8988T (cell line): ENCODE measurements around the gene GAMT.
"Not testable (repeated sequence)": the region's sequence is repeated elsewhere in the genome, so short reads cannot be mapped to it uniquely, and the experiment has no call there.

Source experiments
- DNase-seq: peaks from one replicate; pipeline ENCODE4 v3.0.0; 2011

Gene GAMT

DNA sequence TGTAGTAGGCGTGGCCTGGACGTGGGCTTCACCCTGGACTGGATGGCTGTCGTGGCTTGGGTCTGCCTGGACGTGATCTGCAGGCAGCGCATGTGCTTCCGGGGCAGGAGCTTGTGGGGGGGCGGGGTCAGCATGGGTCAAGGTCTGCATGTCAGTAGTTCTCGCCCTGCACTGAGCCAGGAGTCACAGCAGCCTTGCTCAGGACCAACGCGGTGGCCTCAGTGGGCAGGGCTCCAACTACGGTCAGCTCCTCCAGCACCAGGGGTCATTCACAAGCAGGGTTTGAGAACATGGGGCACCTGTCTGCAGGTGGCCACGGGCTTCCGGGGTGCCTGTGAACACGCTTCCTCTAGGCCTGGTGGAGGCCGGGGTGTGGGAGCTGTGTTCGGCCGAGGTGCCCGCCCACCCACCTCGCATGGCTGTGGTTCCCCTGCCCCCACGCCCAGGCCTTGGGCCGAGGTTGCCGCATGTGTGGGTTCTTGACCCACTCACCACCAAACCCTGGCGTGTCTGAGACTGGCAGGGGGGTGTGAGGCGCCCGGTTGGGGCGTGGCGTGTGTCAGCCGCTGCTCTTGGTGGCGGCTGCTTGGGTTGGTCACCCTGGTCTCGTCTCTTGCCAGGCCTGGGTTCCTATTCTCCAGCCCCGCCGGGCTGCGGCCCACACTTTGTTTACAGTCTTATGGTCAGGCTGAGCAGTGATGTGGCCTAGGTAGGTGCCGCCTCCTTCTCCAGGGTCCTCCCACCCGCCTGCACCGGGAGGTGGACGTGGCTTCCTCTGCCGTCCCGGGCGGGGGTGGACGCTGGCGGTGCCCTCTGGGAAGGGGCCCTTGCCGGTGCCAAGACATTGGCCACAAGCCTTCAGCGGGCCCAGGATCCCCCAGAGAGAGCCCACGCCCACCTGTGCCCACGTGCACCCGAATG lies 32.0 kb upstream of the GAMT start:
- no peak for DNase-seq

DNA sequence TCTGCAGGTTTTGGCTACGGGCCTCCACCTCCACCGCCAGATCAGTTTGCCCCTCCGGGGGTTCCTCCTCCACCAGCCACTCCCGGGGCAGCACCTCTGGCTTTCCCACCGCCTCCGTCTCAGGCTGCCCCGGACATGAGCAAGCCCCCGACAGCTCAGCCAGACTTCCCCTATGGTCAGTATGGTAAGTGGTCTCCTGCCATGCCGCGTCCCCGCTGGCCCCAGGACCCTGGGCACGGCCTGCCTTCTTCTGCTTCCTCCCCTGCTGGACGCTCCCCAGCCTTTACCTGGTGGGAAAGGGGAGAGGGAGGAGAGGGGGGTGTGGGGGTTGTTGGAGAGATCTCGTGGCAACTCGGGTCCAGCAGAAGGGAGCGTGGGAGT lies 31.2 kb upstream of the GAMT start:
- no peak for DNase-seq

DNA sequence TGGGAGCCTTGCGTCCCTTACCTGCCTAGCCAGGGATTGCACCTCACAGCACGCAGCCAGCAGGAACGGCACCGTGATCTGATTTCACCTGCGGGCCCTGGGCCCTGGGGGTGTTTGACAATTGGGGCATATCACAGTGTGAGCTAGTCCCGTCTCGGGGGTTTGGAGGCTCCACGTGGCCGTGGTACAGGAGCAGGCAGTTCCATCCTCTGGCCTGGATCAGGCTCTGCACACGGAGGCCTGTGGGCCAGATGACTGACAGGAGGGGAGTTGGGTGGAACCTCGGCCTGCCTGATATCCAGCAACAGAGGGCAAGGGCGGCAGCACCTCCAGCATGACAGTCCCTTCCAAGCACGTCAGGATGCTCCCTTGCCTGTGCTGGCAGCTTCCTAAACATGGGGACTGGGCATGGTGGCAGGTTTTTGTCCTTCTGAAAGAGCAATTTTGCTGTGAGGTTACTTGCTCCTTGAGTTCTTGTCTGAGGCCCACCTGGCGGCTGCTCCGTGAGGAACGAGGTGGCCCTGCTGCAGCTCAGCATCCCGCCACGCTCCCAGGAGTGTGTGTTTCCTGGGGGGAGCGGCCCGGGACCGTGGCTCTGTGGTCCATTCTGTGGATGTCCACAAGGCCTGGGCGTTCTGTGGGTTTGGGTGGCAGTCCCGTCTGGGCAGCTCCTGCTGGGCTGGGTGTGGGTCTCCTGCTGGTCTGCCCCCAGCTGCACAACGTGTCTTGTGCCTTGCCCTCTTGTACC lies 30.6 kb upstream of the GAMT start:
- no peak for DNase-seq

DNA sequence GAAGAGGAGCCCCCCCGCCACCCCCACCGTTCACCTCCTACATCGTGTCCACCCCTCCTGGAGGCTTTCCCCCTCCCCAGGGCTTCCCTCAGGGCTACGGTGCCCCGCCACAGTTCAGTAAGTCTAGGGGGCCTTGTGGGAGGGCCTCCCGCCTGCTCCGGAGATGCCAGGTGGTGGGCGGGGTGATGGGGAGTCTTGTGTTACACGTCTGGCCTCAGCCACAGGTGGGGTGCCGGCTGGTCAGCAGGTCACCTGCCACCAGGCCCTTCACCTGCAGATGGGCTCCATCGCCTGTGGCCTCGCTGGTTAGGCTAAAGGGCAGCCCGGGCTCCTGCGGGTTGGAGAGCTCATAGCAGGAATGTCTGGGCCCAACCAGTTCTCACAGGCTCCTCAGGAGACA lies 28.9 kb upstream of the GAMT start:
- DNase-seq: no peak

DNA sequence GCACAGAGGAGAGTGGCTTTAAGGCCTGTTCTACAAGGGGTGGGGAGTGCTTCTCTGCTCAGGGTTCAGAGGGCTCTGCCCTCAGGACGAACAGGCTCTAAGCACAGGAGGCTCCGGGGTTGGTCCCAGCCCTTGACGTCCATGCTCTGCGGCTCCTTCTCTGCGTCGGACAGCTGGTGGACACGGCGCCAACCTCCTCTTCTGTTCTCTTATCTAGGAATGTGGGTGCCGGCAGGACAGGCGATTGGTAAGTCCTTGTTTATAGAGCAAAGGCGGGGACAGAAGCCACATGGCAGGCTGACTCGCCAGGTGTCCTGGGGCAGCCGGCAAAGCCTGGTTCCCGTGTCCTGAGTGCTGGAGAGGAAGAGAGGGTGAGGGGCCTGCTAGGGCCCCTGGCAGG lies 28.4 kb upstream of the GAMT start:
- no peak for DNase-seq

DNA sequence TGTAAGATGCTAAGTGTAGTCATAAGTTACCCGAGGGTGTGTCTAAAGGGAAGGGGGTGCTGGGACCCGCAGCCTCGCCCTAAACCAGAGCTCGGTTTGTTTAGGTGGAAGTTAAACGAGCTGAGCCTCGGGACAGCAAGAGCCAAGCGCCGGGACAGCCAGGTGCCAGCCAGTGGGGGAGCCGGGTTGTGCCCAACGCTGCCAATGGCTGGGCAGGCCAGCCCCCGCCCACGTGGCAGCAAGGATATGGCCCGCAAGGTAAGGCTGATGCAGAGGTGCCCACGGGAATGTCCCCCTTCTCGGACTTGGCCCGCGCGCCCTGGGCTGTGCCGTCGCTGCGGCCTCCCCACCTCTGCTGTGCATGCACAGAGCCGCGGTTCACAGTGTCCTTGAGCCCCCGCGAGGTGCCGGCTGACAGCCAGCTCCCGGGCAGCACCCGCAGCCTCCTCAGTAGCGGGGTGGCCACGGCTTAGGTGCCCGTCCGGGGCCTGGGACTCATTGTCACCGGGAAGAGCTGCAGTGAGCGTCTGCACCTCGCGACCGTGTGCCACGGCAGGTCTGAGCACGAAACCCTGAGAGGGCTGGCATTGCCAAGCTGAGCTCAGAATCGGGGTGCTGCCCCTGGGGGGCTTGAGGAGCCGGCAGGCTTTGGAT lies 27.5 kb upstream of the GAMT start:
- no peak for DNase-seq

DNA sequence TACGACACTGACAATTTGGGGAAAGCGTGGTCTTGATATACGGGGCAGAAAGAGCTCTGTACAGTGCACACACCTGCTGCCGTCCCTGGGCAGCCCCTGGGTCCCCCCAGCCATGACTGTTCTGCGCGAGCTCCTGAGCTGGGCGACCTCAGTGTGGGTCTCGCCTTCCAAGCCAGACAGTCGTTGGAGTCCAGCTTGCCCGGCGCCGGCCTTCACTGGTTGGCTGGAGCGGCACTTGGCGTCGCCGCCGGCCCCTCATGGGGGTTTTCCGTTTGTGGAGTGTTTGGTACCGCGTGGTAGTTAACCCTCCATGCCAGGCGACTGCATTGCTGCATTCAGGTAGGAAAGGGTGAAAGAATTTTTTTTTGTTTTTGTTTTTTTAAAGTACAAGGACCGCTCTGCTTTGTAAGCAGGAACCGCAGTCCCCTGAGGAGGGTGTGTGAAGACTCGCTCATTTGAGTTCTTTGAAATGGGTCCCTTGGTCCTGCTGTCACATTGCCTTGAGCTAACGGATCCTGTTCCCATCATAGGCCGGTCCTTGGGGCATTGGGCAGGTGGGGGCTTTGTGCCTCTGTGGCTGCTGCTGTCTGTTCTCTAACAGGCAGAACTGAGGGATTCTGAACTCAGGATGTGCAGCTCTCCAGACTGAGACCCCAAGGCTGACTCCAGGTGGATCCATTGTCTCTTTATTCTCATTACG lies 26.0 kb upstream of the GAMT start:
- no peak for DNase-seq

DNA sequence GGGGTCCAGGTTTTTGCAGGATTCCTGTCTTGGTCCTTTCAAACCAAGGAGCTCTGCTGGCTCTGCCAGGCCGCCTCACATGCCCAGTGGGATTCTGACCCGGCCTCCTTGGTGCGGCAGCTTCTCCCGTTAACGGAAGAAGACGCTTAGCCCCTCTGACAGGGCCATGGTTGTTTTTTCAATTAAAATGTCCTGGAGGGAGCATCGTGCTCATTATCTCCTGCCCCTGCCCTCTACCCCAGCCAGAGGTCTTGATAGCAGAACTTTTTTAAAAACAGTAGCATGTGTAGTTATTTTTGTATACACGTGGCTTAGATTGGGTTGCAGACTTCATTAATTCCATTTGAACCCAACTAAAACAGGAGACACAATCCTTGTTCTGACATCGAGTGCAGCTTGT lies 25.4 kb upstream of the GAMT start:
- no peak for DNase-seq

DNA sequence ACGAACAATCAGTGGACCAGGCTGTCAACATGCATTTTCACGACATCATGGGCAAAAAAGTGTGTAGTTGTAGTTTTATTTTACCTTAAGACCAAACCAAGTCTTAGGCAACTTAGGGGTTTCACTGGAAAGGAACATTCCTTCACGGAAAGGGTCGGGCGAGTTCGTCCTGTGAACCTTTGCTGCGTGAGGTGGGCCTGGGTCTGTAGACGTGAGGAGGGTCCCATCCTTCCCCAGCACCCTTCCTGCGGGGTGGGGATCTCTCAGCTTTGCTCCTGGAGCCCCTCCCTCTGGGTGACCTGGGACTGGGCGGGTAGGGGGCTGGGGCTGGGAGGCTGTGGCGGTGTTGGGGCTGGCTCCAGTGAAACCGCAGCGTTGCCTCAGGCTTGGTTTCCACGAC lies 24.6 kb upstream of the GAMT start:
- DNase-seq: no peak

DNA sequence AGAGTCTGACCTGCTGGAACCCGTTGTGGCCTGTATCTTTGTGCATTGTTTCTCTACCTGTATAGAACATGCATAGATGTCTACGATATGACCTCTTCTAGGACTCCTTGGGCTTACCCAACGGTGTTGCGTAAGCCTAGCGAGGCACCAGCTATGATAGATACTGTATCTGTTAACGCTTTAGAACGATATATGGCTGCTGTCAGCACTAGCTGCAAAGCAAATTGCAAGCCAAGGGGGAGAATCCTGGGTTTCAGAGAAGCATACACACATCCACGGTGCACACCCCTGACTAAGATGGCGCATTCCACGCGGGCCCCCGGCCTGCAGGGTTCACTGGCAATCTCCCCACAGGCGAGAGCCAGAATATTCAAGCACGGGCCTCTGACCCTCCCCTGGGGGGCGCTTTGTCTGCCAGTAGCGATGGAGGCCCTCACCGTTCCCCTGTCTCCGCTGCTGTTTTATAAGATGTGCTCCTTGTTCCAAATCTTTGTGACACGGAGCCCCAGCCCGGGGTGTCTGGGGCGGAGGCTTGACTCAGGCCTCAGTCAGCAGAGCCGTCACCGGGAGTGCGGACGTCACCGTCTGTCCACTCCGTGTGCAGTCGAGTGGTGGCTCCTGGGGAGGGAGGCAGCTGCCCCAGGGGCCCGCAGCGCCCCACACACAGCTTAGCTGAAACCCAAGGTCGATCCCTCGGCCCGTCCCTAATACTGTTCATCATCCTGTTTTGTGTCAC lies 23.9 kb upstream of the GAMT start:
- DNase-seq: no peak

DNA sequence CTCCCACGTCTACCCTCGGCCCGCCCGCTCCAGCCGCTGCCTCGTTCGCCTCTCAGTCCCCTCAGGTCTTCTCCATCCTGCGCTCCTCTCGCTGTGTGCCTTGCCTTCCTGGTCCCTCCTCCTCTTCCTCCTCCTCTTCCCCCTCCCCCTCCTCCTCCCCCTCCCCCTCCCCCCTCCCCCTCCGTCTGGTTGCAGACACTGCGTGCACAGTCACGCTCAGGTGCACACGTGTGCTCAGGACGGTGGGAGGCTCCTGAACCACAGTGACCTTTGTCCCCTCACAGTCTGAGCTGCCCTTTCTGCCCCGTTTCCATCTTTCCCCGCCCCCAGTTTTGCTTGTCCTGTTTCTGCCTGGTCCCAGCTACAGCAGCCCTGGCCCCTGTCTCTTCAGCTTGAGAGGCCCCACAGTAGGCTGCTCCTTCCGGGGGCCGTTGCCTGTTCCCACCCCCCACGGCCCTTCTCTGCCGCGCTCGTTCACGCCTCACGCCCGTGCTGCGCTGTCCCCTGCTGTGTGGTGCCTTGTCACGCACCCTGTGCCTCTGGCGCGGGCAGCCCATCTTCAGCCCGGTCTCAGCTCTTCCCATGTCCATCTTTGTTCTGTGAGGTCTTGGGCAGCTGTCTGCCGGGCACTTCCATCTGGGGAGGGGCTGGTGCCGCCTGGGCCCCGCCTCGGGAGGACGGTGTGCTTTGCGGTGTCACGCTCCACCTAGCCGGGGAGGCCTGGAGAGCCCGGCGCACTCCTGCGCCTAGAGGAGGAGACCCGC lies 23.0 kb upstream of the GAMT start:
- DNase-seq: no peak

DNA sequence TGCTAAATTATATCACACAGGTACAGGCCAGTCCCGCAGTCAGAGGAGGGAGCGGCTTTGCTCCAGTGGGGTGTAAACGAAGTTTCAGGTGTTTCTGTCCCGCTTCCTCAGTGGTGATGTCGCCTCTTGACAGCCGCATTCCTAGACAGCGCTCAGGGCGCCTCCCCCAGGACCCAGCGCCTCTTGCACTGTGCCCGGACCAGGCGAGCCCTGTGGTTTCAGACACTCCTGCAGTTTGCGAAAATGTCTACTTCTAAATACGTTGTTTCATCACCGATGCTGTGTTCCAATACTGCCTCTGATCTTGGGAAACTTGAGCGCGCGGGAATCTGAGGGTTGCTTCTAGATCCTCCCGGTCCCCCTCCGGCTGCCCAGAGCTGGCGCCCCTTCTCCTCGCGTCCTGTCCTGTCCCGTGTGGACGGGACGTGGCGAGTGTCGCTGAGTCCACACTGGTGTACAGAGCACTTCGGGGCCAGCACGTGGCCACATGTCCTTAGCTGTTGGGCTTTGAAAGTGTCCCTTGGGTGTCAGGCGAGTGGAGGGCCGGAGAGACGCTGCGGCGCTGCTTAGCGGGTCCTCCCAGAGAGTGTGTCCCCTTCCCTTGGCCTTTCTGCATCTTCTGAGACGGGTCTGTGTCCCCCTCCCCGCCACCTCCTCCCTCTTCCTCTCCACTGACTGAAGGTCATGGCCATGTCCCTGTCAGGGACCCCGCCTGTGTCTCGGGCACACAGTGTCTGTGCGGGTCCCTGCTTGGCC lies 22.3 kb upstream of the GAMT start:
- no peak for DNase-seq

DNA sequence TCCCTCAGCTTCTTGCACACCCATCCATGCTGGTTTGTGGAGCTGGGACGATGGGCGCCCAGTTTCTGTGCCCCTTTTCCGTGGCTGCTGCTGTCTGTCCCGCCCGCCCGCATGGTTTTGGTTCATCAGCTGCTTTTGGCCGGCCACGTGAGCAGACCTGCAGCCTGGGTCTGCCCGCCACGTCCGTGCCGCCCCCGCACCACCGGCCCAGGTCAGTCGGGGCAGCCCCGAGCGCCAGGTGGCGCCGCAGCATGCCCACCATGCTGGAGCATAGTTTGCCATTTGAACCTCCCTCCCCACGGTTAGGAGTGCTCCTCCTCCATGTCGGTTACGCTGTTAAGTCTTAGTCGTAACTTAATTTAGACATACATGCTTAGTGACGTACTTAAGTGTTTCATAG lies 21.6 kb upstream of the GAMT start:
- no peak for DNase-seq

DNA sequence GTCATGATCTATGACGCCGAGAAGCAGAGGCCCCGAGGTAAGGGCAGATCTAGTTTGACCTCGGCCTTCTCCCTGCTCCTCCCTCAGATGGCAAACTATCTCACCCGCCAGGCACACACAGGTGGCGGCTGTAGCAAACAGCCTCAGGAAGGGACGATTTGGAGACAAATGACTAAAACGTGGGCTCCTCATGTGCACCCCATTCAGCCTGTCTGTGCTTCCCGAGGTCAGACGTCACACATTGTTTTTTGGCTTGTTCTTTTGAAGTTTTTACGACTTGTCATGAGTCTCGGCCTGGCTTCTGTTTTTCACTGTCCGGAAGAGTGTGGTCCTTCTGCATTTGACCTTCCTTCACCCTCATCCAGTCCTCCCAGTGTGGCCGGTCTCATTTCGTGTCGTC lies 21.0 kb upstream of the GAMT start:
- DNase-seq: no peak

DNA sequence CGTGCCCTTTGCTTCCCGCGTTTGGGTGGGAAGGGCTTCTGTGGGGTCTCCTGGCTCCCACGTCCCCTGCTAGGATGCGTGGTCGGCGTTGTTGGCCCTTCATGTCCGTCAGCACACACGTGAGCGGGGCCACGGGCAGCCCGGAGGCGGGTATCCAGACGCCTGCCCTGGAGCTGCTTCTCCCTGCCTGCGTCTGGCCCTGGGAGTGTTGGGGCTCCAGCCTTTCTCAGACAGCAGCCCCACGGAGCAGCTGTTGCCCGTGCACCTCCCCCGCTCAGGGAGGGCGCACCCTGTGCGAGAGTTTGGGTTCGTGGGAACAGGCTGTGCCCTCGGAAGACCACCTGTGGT lies 20.6 kb upstream of the GAMT start:
- DNase-seq: no peak

DNA sequence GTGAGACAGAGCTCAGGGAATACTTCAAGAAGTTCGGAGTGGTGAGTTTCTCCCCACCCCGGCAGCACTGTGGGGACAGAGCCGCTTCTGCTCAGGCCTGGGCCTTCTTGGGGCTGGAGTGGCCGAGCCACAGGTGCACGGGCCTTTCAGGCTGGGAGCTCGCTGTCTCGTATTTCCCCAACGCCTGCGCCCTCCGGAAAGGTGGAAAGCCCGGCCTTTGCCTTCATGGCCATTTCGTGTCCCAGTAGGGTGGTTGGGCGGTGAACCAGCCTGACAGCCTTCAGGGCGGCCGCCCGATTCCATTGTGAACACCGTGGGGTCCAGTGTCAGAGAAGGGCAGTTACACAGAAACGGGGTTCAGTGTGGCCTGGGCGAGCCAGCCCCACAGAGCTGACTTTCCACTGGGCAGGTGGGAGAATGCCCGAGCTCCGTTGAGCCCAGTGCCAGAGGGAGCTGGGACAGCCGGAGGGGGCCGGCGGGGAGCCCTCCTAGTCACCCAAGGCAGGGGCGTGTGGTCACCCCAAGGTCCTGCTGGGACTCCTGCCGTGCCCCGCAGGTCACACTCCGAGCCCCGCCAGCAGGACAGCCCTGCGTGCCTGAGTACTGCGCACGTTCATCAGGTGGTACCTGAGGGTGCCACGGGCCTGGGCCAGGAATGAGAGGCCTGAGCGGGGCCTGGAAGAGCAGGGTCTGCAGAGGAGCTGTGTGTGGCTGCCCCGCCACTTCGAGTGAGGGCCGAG lies 20.0 kb upstream of the GAMT start:
- no peak for DNase-seq

DNA sequence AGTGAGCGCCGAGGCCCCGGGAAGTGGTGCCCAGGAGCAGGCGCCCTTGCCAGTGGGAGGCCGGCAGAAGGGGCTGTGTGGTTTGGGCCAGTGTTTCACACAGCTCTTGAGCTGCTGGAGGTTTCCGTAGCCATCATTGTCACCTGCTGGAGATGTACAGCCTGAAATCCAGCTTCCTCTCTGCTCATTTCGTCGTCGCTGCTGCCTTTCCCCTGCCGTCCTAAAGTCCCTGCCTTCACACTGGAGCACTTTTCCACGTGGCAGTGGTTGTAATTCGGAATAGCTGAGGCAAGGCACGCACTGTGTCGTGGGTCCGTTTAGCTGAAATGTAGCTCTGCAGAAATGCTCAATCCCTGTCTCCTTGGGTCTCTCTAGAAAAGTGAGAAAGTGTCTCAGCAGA lies 19.2 kb upstream of the GAMT start:
- no peak for DNase-seq

DNA sequence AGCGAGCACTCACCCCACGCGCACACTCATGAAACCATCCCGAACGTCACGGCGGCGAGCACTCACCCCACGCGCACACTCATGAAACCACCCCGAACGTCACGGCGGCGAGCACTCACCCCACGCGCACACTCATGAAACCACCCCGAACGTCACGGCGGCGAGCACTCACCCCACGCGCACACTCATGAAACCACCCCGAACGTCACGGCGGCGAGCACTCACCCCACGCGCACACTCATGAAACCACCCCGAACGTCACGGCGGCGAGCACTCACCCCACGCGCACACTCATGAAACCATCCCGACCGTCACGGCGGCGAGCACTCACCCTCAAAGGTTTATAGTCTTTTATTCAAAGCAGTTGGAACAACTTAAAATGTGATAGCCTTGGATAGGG lies 18.7 kb upstream of the GAMT start:
- DNase-seq: not testable (repeated sequence)

DNA sequence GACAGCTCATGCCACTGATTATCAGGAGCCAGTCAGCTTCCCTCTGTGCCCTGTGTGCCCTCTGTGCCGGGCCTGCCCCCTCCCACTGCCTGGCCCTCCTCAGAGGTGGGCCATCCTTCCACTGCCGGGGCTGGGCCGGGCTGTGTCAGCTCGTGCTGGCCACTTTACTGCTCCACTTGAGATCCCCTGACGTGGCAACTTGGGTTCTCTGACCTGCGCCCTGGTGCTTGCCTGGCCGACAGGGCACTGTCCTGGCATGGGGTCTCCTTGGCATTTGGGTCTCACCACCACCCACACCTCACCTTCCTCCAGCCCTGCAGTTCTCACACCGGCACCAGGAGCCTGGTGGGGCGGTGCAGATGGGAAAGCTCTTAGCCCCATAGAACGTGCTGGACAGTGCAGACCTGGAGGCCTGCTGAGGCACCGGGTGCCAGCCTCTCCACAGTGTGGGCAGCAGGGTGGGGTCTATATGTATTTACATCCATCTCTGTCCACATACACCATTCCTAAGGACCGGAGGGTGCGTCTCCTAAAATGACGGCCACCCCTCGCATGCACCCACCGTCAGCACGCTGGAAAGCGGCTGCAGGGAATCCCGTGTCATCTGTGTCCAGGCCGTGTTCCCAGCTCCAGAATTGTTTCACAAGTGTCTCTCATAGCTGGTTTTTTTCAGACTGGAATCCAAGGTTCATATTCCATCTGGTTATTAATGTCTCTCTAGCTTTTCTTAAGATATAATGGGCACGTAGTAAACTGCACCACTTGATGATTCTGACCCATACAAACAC lies 17.8 kb upstream of the GAMT start:
- DNase-seq: no peak

DNA sequence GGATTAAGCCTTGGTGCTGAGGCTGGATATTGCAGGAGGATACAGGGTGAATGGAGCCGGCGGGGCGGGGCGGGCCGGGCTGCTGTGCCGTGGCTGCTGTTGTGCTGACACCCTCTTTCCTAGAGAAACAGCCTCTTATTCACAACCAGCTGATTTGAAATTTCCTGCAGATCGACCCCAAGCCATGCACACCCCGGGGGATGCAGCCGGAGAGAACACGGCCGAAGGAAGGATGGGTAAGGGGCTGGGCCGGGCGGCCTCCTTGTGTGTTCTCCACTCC lies 17.1 kb upstream of the GAMT start:
- no peak for DNase-seq
